Right atrium auricular region (tissue), 2 donors: ENCODE measurements around the gene RAPH1. TPM values are rescaled to one million over a fixed set of nuclear protein-coding genes. Genes with fewer than 3 reads are reported as not detected.
"Not testable (repeated sequence)": the region's sequence is repeated elsewhere in the genome, so short reads cannot be mapped to it uniquely, and the experiment has no call there.

Experiments used
- DNase-seq: peaks from one replicate; pipeline ENCODE4 v3.0.0-alpha.2; 2019; ENCODE audit warnings: low spot score
- H3K27ac ChIP-seq, 2 donors: fragments of 200-600 bp; sonication (generic); 1 replicate in 1 of 2; 2 replicates in 1 of 2; pipeline ENCODE4 v1.5.1; 2016 to 2019
- H3K27me3 ChIP-seq, 2 donors: fragments of 200-600 bp; sonication (generic); one replicate each; pipeline versions ENCODE4 v1.5.1 to v1.6.0; 2017 to 2019
- H3K36me3 ChIP-seq: fragments of 200-600 bp; sonication (generic); one replicate; pipeline ENCODE4 v1.5.1; 2016
- H3K4me1 ChIP-seq, 2 donors: fragments of 200-600 bp; sonication (generic); one replicate each; pipeline versions ENCODE4 v1.5.1 to v1.6.0; 2017 to 2019
- H3K4me3 ChIP-seq, 2 donors: fragments of 200-600 bp; sonication (generic); 1 replicate in 1 of 2; 2 replicates in 1 of 2; pipeline ENCODE4 v1.5.1; 2017 to 2019; ENCODE audit warnings: mild to moderate bottlenecking in 1 of 2, moderate library complexity in 1 of 2
- H3K9me3 ChIP-seq, 2 donors: fragments of 200-600 bp; sonication (generic); one replicate each; pipeline ENCODE4 v1.5.1; 2019
- CTCF ChIP-seq, 2 donors: fragments of 200-600 bp; sonication (generic); IDR thresholded peaks; one replicate each; pipeline ENCODE4 v1.5.1; 2019; ENCODE audit warnings: antibody characterized with exemption in 2 of 2
- total RNA-seq, 2 donors: library from RNA; depleted of rRNA; stranded (reverse); fragments of >200 nt; gene quantifications; one replicate each; pipeline ENCODE4 v1.1.0, GENCODE V29; 2016

RAPH1 gene
- total RNA-seq, 2 donors from 2014 or later, result 17.4 to 18.7 TPM

GRCh38 chr2:203547356-203547755, 12.3 kb upstream of the RAPH1 start:
- H3K9me3 ChIP-seq, result no peaks in the 10 kb centered on the region
- DNase-seq, result no peak
- no peaks in the 10 kb centered on the region for H3K4me1 ChIP-seq
- H3K27ac ChIP-seq, result no peak overlapping the region
- no peak overlapping the region for H3K4me3 ChIP-seq
- no peaks in the 10 kb centered on the region for H3K27me3 ChIP-seq
- H3K36me3 ChIP-seq, result no peaks in the 10 kb centered on the region
- no peak for TF ChIP-seq CTCF (IDR thresholded peaks at IDR 0.05)

- Histone ChIP-seq H3K4me1 (no peaks in the 10 kb centered on the region), H3K36me3 (no peaks in the 10 kb centered on the region), H3K27ac (no peak overlapping the region), H3K27me3 (no peaks in the 10 kb centered on the region), H3K4me3 (no peak overlapping the region), H3K9me3 (no peaks in the 10 kb centered on the region)
- DNase-seq, result no peak
- no peak for TF ChIP-seq CTCF (IDR thresholded peaks at IDR 0.05)
These were observed 9.3 kb upstream of the RAPH1 start for GRCh38 chr2:203544402-203544801.

GRCh38 chr2:203543898-203544328, 8.8 kb upstream of the RAPH1 start:
- TF ChIP-seq CTCF (IDR thresholded peaks at IDR 0.05), result no peak
- no peak overlapping the region for H3K27ac ChIP-seq
- H3K36me3 ChIP-seq, result no peaks in the 10 kb centered on the region
- H3K9me3 ChIP-seq, result no peaks in the 10 kb centered on the region
- no peaks in the 10 kb centered on the region for H3K27me3 ChIP-seq
- no peaks in the 10 kb centered on the region for H3K4me1 ChIP-seq
- H3K4me3 ChIP-seq, result no peak overlapping the region
- DNase-seq, result no peak

- H3K9me3 ChIP-seq, H3K27ac ChIP-seq, H3K4me1 ChIP-seq, H3K4me3 ChIP-seq, H3K36me3 ChIP-seq, DNase-seq, H3K27me3 ChIP-seq: not testable (repeated sequence)
These were observed 5.5 kb upstream of the RAPH1 start for GRCh38 chr2:203540598-203540997.

- H3K27ac ChIP-seq, H3K4me3 ChIP-seq, H3K27me3 ChIP-seq, H3K36me3 ChIP-seq, DNase-seq, H3K9me3 ChIP-seq, H3K4me1 ChIP-seq: not testable (repeated sequence)
These were observed 3.1 kb upstream of the RAPH1 start for GRCh38 chr2:203538237-203538636.

GRCh38 chr2:203536586-203536951, 1.5 kb upstream of the RAPH1 start:
- not testable (repeated sequence) for H3K27ac ChIP-seq, DNase-seq, H3K4me3 ChIP-seq, H3K36me3 ChIP-seq, H3K27me3 ChIP-seq, H3K9me3 ChIP-seq
- peaks cover 0 to 23% of the 10 kb centered on the region in 2 donors for H3K4me1 ChIP-seq

GRCh38 chr2:203535784-203536585, 884 bp upstream of the RAPH1 start:
- Histone ChIP-seq H3K4me3 (peak overlapping the region; percentile 99), H3K9me3 (no peaks in the 10 kb centered on the region), H3K36me3 (no peaks in the 10 kb centered on the region), H3K27me3 (no peaks in the 10 kb centered on the region), H3K4me1 (peaks cover 0 to 23% of the 10 kb centered on the region in 2 donors), H3K27ac (peak overlapping the region; percentile 81 to 83)
- DNase-seq, result no peak
- no peak for TF ChIP-seq CTCF (IDR thresholded peaks at IDR 0.05)
